HG02763 (cell line): ENCODE data around the gene IL3RA.

ENCODE experiments used
- ATAC-seq: cut with Tn5 transposase; IDR thresholded peaks from one replicate; pipeline ENCODE4 v1.9.1; 2021; ENCODE audit warnings: mild to moderate bottlenecking, moderate library complexity; ENCODE audit not compliant: unreplicated experiment

Gene IL3RA

DNA sequence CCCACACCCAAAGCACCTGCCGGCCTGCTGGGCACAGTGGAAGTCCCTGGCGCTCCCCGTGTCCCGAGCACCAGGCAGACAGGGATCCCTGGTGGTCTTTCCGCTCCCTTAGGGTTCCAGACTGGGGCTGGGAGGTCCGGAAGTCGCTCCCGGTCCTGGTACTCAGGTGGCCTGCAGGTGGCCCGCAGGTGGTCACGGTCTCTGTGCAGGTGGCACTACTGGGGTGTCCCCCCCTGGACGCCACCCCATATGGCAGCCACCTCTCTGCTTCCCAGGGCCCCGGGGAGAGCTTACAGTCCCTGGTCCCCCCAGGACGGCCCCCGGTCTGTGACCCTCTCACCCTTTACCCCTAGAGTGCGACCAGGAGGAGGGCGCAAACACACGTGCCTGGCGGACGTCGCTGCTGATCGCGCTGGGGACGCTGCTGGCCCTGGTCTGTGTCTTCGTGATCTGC lies 41.7 kb downstream of the IL3RA start:
- ATAC-seq: no peak

DNA sequence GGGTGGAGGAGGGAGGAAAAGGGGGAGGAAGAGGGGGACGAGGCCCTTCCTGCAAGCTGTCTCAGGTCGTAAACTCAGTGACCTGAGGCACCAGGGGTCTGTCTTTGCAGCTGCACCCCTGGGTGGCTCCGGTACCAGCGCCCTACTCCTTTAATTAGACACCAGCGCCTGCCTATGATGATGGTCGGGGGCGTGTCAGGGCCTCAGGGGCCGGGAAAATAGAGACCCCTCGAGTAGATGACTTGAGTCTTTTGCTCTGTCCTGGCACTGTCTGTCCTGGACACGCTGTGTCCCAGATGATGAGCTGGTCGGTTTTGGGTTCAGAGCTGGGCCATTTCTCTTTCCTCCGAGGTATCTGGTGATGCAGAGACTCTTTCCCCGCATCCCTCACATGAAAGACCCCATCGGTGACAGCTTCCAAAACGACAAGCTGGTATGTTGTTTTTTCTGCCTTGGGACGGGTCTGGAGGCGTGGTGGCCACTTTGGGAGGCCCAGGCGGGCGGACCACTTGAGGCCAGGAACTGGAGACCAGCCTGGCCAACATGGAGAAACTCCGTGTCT lies 44.2 kb downstream of the IL3RA start:
- ATAC-seq: no peak

DNA sequence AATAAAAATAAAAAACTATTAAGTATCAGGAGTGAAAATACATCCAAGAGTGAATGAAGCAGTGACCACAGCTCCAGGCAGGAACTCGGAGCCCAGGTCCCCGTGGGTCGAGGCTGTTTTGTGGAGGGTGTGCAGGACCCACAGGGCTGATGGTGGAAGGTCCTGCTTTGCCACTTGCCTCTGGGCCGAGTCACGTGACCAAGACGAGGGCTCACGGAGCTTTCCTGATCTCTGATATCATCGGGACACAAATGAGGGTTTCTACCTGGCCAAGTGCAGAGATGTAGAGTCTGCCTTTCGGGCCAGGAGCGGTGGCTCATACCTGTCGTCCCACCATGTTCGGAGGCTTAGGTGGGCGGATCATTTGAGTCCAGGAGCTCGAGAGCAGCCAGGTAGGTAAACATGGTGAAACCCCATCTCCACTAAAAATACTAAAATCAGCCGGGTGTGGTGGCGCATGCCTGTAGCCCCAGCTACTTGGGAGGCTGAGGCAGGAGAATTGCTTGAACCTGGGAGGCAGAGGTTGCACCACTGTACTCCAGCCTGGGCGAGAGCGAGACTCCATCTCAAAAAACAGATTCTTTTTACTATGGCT lies 48.2 kb downstream of the IL3RA start:
- ATAC-seq: no peak

DNA sequence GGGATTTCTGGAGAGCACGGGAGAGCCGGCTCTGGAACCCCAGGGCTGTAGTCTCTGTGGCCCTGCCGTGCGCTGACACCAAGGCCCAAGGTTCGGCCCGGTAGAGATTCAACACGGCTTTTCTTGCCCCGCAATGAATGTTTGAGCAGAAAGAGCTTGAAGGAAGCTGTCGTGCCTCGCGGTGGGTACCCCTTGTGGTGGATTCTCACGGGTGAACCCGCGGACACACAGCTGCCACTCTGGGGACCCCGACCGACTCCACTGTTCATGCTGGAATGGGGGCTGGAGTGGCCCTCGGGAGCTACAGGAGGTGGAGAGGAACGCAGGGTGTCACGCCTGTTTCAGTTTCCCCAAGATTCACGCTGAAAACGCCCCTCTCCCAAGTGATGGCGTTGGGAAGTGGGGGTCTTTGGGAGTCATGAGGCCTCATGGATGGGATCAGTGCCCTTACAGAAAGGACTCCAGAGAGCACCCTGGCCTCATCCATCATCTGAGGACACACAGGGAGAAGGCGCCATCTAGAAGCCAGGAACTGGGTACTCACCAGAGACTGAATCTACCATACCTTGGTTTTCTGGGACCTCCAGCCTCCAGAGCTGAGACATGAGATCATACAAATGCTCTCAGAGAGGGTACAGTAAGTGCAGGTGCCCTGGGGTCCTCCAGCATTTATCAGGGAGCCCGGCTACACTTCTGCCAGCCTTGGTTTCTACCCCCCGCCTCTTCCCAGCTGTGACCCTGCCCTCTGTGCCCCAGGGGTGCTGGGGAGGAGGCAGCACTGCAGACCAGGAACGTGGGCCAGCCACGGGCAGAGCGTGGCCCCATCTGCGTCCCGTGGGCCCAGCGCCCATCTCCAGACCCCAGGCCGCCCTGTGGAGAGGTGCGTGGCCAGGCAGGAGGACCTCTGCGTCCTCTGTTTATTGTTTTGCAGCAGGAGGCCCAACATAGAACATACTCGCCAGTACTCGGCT lies 49.0 kb downstream of the IL3RA start:
- no peak for ATAC-seq

DNA sequence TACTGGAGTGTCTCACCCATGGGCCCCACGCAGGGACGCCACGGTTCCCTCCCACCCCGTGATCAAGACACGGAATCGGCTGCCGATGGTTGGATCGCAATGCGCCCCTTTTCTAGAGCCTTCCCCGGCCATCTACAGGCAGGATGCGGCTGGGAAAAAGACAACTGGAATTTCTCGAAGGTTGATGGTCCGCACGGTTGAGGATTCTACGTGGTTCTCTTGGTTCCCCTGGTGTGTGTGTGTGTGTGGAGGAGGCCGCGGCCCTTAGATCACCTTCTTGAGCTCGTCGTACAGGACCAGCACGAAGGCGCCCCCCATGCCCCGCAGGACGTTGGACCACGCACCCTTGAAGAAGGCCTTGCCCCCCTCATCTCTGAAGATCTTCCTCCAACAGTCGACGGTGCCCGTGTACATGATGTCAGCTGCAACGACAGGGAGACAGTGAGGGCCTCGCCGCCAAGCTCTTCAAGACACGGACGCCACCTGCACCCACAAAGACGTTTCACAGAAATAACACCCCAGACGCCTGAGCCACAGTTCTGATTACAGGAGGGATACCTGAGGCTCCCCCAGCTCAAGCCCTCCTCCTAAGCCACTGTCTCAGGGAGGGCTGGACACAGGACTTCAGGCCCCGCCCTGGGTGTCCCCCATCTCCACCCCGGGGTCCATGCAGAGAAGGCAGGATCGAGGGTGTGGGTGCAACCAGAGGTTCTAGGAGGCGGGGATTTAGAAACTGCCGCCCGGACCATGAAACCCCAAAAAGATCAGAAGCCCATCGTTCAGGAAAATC lies 49.9 kb downstream of the IL3RA start:
- ATAC-seq: no peak

DNA sequence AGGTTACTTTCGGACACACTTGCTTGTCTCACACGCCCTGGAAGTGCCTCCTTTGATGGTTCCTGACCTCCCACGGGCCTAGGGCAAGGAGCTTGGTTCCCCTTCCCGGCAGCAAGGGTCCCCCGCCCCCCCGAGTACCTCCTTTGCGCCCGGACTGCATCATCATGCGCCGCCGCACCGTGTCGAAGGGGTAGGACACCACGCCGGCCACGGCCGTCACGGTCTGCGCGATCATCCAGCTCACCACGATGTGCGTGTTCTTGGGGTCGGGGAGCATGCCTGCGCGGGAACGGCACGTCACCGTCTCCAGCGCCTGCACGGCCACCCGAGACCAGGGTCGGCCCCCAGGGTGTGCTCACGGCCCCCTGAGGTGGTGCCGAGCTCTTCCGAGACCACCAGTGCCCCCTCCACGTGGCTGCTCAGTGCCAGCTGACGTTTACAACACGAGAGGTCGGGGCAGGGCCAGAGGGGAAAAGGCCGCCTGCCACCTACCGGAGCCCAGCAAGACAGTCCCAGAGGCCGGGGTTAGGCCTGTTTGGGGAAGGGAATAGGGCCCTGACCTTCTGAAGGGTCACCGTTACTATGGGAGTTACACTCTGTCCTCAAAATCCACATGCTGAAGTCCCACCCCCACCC lies 50.7 kb downstream of the IL3RA start:
- ATAC-seq: no peak

DNA sequence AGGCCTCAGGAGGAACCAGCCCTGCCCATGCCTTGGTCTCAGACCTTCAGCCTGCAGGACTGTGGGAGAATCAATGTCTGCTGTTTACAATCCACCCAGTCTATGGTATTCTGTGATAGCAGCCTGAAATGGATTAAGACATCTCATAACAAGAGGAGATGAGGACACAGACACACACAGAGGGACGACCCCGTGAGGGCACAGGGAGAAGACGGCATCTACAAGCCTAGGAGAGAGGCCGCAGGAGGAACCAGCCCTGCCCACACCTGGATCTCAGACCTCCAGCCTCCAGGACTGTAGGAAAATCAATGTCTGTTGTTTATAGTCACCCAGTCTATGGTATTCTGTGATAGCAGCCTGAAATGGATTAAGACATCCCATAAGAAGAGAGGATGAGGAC lies 52.1 kb downstream of the IL3RA start:
- ATAC-seq: no peak

DNA sequence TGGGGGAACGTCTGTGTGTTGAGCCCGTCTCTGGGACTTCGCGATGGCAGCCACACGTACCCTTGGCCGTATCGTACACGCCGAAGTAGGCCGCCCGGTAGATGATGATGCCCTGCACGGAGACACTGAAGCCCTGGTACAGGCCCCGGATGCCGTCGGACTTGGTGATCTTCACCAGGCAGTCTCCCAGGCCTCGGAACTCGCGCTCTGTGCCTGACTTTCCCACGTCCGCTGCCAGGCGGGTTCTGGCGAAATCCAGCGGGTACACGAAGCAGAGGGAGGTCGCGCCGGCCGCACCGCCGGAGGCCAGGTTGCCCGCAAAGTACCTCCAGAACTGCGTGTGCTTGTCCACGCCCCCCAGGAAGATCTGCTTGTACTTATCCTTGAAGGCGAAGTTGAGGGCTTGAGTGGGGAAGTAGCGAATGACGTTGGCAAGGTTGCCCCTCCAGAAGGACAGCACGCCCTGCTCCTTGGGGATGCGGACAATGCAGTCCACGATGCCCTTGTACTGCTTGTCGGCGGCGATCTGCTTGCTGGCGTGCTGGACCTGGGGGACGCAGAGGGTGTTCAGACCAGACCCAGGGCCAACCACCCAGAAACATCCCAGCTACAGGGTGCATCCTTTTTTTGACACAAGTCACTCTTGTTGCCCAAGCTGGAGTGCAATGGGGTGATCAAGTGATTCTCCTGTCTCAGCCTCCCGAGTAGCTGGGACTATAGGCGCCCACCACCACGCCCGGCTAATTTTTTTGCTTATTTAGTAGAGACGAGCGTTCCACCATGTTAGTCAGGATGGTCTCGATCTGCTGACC lies 52.8 kb downstream of the IL3RA start:
- ATAC-seq: no peak

DNA sequence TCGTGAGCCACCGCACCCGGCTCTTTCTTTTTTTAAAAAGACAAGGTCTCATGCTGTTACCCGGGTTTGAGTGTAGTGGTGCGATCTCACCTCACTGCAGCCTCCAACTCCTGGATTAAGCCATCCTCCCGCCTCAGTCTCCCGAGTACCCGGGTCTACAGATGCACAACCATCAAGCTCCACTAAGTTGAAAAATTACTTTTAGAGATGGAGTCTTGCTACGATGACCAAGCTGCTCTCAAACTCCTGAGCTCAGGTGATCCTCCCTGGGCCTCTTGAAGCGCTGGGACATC lies 53.4 kb downstream of the IL3RA start:
- ATAC-seq: no peak

DNA sequence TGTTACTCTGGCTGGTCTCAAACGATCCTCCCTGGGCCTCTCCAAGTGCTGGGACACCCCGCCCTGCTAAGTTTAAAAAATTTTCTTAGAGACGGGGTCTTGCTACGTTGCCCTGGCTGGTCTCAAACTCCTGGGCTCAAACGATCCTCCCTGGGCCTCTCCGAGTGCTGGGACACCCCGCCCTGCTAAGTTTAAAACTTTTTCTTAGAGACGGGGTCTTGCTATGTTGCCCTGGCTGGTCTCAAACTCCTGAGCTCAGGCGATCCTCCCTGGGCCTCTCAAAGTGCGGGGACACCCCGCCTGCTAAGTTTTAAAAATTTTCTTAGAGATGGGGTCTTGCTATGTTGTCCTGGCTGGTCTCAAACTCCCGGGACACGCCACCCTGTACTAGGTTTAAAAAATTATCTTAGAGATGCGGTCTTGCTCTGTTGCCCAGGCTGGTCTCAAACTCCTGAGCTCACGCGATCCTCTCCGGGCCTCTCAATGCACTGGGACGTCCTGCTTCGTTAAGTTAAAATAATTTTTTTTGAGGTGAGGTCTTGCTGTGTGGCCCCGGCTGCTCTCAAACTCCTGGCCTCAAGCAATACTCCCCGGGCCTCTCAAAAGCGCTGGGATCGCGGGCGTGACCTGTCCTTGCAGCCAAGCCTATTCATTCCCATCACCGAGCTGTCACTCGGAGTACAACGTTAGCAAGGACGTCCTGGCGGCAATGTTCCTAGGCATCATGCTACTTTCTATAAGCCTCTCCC lies 54.2 kb downstream of the IL3RA start:
- no peak for ATAC-seq

DNA sequence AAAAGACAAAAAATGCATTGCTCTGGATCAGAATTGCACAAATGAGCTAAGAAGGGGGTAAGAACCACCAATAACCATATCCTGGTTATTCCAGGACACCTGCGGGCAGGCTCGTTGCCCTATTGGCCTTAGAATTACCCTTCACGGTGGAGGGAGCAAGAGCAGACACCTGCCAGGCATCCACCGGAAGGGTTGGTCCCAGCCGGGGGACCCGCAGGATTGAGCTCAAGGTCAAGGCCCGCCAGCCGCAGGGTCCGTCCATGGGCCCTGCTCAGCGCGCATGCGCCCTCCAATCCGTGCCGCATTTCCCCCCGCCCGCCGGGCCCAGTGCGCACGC lies 54.8 kb downstream of the IL3RA start:
- no peak for ATAC-seq

DNA sequence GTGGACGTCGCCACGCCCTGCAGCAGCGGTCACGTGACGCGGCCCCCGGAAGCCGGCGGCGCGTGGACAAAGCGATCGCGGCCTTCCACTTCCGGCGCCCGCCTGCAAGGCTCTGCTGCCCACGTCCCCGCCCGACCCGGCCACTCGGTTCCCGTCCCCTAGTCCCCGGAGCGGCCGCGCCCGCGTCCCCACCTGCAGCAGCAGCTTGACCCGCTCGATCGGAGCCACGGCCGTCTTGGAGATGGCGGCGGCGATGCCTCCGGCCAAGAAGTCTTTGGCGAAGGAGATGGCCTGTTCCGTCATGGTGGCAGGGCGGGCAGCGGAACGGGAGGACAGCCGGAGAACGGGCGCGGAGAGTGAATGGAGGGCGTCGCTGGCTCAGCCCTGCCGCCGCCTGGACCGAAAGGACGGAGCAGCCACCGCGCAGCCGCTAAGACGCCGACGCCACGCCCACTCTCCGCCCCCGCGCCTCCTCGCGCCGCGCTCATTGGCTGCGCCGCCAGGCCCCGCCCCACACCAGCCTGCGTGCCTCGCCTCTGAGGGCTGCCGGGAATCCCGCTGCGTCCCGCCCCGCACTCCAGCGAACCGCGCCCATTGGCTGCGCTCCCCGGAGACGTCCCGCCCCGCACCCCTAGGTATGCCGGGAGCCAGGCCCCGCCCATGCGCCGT lies 55.3 kb downstream of the IL3RA start, which contains the start of gene SLC25A6:
SLC25A6 (minus strand) TSS at position 407 of the 669 bp plus-strand sequence; CDS start at position 303, 104 bp downstream.
- peak; percentile 92 for ATAC-seq

DNA sequence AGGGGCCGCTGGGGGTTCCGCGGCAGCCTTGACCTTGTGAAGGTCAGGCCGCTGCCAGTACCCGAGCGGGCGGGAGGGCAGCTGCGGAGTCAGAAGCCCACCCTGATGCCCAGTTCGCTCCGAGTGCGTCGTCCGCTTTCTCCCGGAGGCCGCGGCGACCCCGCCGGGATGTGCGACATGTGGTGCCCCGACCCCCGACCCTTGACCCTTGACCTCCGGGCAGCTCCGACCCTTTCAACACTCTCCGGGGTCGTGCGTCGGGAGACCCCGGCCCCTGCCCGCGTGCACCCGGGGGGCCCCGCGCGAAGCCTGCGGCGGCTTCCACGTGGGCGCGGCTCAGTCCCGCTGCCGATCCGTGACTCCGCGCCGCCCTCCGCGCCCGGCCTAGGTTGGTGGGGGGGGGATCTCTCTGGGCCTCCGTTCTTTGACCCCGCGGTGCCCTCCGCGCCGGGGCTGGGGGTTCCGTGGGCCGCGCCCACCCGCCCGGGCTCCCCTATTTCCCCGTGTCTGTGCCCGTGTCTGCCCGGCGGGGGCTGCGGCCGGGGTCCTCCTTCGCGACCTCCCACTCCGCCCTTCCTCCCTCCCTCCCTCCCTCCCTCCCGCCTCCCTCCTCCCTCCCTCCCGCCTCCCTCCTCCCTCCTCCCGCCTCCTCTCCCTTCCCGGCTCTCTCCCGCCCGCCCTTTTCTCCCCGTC lies 55.9 kb downstream of the IL3RA start:
- peak; percentile 18 for ATAC-seq

DNA sequence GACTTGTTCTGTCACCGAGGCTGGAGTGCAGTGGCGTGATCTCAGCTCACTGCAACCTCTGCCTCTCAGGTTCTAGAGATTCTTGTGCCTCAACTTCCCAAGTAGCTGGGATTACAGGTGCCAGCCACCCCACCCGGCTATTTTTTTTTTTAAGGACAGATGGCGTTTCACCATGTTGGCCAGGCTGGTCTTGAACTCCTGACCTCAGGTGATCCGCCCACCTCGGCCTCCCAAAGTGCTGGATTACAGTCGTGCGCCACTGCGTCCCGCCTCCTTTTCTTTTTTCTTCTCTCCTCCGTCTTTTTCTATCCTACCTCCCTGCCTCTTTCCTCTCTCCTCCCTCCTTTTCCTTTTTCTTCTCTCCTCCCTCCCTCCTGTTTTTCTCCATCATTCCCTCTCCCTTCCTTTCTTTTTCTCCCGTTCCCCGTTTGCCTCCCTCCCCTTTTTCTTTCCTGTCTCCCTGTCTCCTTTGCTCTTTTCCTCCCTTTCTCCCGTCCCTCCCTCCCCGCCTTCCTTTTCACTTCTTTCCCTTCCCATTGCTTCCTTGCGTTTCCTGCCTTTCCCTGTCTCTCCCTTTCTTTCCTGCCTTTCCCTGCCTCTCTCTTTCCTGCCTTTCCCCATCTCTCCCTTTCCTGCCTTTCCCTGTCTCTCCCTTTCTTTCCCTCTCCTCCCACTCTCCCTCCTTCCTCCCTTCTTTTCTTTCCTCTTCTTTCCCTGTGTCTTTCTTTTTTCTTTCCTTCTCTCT lies 57.5 kb downstream of the IL3RA start:
- no peak for ATAC-seq

DNA sequence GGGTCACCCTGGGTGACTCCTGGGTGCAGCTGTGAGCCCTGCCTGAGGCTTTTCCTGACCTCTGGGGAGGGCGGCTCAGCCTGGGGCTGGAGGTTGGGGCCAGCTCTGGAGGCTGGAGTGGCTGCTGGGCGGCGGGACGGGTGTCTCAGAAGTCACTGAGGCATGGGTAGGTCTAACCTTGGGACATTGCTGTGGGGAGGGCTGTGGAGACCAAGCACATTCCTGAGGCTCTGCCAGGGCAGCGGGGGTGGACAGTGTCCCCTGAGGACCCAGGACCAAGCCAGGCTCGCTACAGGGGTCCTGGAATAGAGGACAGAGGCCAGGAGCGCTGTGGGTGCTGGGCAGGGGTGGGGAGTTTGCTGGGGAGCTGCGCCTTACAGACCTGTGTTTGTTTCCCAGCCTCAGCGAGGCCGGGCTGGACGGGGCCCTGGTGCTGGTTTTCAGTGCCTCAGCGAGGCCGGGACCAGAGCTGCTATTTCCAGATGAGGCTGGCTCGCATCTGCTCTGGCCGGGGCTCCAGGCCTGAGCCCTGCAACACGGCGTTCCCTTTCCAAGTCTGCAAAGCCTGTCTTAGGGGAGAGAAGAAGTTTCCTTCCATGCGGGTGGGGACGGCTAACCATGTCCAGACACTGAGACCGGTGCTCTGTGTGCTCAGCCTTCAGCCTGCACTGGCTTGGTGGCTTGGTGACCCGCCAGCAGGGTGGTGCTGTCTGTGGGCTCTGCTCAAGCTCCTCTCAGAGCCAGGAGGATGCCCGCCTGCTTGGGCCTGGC lies 58.3 kb downstream of the IL3RA start:
- ATAC-seq: no peak

DNA sequence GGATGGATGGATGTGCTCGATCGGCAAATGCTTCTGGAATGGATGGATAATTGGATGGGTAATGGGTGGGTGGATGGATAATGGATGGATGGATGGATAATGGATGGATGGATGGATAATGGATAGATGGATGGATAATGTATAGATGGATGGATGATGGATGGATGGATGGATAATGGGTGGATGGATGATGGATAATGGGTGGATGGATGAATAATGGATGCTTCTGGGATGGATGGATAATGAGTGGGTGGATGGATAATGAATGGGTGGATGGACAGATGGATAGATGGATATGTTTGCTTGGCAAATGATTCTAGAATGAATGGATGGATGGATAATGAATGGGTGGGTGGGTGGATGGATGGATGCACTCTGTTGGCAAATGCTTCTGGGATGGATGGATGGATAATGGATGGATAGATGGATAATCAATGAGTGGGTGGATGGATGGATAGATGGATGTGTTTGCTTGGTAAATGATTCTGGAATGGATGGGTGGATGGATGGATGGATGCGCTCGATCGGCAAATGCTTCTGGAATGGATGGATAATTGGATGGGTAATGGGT lies 59.1 kb downstream of the IL3RA start:
- no peak for ATAC-seq
